Psoas muscle (tissue), 8 donors: ENCODE results near the gene PNO1. TPM values are rescaled to one million over a fixed set of nuclear protein-coding genes. Genes with fewer than 3 reads are reported as not detected.
"Not testable (repeated sequence)": the region's sequence is repeated elsewhere in the genome, so short reads cannot be mapped to it uniquely, and the experiment has no call there.

Experiments used
- ATAC-seq, 4 donors: fragments of 200-7000 bp; cut with Tn5 transposase; one replicate each; pipeline ENCODE4 v1.9.1; 2020; ENCODE audit warnings: moderate library complexity in 3 of 4, mild to moderate bottlenecking in 2 of 4
- DNase-seq, 2 donors: peaks; one replicate each; pipeline ENCODE4 v3.0.0-alpha.2; 2020
- H3K27ac ChIP-seq: fragments of 200-600 bp; one replicate; pipeline ENCODE4 v1.8.0; 2022
- H3K27me3 ChIP-seq, 3 donors: fragments of 200-600 bp in 1 of 3; one replicate each; pipeline versions ENCODE4 v1.6.1 to v1.8.0; 2013 to 2022; ENCODE audit warnings: low read length in 2 of 3, mild to moderate bottlenecking in 2 of 3, moderate library complexity in 1 of 3; ENCODE audit not compliant: insufficient read depth in 3 of 3
- H3K36me3 ChIP-seq, 2 donors: fragments of 200-600 bp in 1 of 2; one replicate each; pipeline versions ENCODE4 v1.6.1 to v1.8.0; 2013 to 2022; ENCODE audit warnings: low read depth in 1 of 2, mild to moderate bottlenecking in 1 of 2, moderate library complexity in 1 of 2; ENCODE audit not compliant: insufficient read depth in 1 of 2
- H3K4me1 ChIP-seq: fragments of 200-600 bp; one replicate; pipeline ENCODE4 v1.8.0; 2022
- H3K4me3 ChIP-seq: fragments of 200-600 bp; one replicate; pipeline ENCODE4 v1.8.0; 2022; ENCODE audit warnings: mild to moderate bottlenecking
- H3K9me3 ChIP-seq: fragments of 200-600 bp; one replicate; pipeline ENCODE4 v1.8.0; 2022
- CTCF ChIP-seq: fragments of 200-600 bp; IDR thresholded peaks from one replicate; pipeline ENCODE4 v1.8.0; 2022; ENCODE audit warnings: antibody characterized with exemption
- WGBS, 3 donors: extraction: QIAGEN DNeasy Blood & Tissue Kit; methylation state at CpG; one replicate each; pipeline versions ENCODE4 v1.1.6 to v1.1.7; 2013; 5-methylcytosine and 5-hydroxymethylcytosine counted together
- intact Hi-C, 2 donors: fragments of 100-400 bp; cut with DNase I; formaldehyde crosslinking; loops; one replicate each; pipeline versions ENCODE4 v1.11.0 to v1.14.2; 2022
- long read RNA-seq, 2 donors: library from polyadenylated mRNA; unstranded; transcript quantifications; one replicate each; pipeline ENCODE4 v2.0.0, GENCODE V29; 2021
- polyA plus RNA-seq, 3 donors: library from polyadenylated mRNA; stranded (reverse); fragments of 200-250 nt; gene quantifications; one replicate each; pipeline ENCODE4 v1.2.3, GENCODE V29; 2013
- total RNA-seq, 4 donors: library from RNA; stranded (reverse); fragmentation: NEBNext Ultra II Directional in 2 of 4; extraction: Animal tissue kit (Norgen Biotek cat#: 25700) in 2 of 4; gene quantifications; one replicate each; pipeline versions ENCODE4 v1.2.1 to v1.2.4, GENCODE V29; 2021 to 2023
- donor health status: healthy with polysubstance abuse.
- donor health status: DM: no; HTN: no; CAD: no; lungs with moderate emphysema.
- donor health status: Bipolar disorder and iron deficiency.
- donor health status: healthy.
- donor health status: DM: yes; HTN: yes; CAD: no.
- donor health status: DM: no; HTN: no; CAD: no.
- donor health status: DM: no; HTN: no; CAD: no.
- donor health status: DM: yes; HTN: yes; CAD: no.

Gene PNO1
- 10 to 100 TPM; 13.0 to 26.2 (median 24.6) TPM for total RNA-seq
- polyA plus RNA-seq = 10 to 100 TPM; 22.4 to 50.8 (median 46.2) TPM
- long read RNA-seq, donor 1, transcript PNO1-201 (7 exons, 2,286 nt) = major isoform, 48 of 53 reads
- long read RNA-seq, donor 1, partial matches to known transcripts = 3 of 53 reads
- long read RNA-seq, donor 1, other reads (novel, unspliced or antisense) = 2 of 53 reads
- long read RNA-seq, donor 2, transcript PNO1-201 (7 exons, 2,286 nt) = major isoform, 100 of 105 reads
- long read RNA-seq, donor 2, partial matches to known transcripts = 0 of 105 reads
- long read RNA-seq, donor 2, other reads (novel, unspliced or antisense) = 5 of 105 reads

DNA sequence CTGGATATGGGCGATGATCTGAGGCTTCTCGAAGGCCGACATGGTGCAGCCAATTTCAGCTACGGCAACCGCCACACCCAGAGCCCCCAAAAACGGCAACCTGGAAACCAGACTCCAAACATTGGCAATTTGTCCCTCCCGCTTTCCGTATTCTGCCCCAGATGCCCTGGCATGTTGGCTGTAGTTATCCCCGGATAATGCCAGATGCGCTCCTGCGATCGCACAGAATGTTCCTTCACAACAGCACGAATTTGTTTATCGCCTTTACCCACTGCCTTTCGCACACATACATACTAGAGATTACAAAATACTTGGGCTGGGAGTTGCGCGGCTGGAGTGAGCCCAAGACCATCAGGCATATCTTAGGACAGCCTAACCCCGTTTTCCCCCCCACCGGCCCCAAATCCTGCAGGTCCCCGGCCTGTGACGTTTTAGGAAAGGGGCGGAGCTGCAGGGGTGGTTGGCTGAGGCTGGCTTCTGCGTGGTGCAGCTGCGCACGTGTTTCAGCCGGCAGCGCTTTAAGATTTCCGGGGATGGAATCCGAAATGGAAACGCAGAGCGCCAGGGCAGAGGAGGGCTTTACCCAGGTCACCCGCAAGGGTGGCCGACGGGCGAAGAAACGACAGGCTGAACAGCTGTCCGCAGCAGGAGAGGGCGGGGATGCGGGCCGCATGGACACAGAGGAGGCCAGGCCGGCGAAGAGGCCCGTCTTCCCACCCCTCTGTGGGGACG is at the start of gene PNO1:
TSS of gene PNO1 (plus strand) at position 487 of the 732 bp plus-strand sequence. CDS start at position 534, 47 bp downstream.
- peak within 1 kb of the TSS; percentile 97 for H3K27ac ChIP-seq
- peaks cover 27% of the 10 kb centered on the region for H3K4me1 ChIP-seq
- H3K4me3 ChIP-seq = peak within 1 kb of the TSS; percentile 99
- DNase-seq = peak; percentile 95 to 97
- no peaks in the 10 kb centered on the region for H3K27me3 ChIP-seq
- H3K9me3 ChIP-seq = no peaks in the 10 kb centered on the region
- TF ChIP-seq CTCF = no peak
- peak; percentile 97 to 99 (median 98) for ATAC-seq
- WGBS, 3 donors = 0% methylated on average over 44 of the region's 44 CpGs
- intact Hi-C loops = loop anchor here (2.0 to 5.0 kb wide), 2 partner anchors 95 kb away; partner anchors contain the start of gene PPP3R1 (in 2 of the 2)
- peaks cover 12 to 29% of the 10 kb centered on the region in 2 donors for H3K36me3 ChIP-seq

GRCh38 chr2:68108120-68108519 is 49.6 kb upstream of the PNO1 start:
- Histone ChIP-seq H3K36me3 (no peaks in the 10 kb centered on the region), H3K4me3 (no peak overlapping the region), H3K4me1 (peaks cover 5% of the 10 kb centered on the region), H3K9me3 (no peaks in the 10 kb centered on the region), H3K27me3 (no peaks in the 10 kb centered on the region), H3K27ac (no peak overlapping the region)
- intact Hi-C loops = no loop called here
- WGBS, 3 donors = 84 to 94% (median 87%) methylated on average over 3 of the region's 3 CpGs
- ATAC-seq (no peak), DNase-seq (no peak)
- no peak for TF ChIP-seq CTCF

- Histone ChIP-seq H3K4me1 (no peaks in the 10 kb centered on the region), H3K27me3 (no peaks in the 10 kb centered on the region), H3K4me3 (no peak overlapping the region), H3K27ac (no peak overlapping the region), H3K9me3 (no peaks in the 10 kb centered on the region), H3K36me3 (no peaks in the 10 kb centered on the region)
- TF ChIP-seq CTCF = no peak
- 54 to 72% (median 72%) methylated on average over 3 of the region's 3 CpGs for WGBS, 3 donors
- intact Hi-C loops = no loop called here
- no peak for DNase-seq
- ATAC-seq = no peak
Observed at GRCh38 chr2:68110102-68110501, 47.6 kb upstream of the PNO1 start.

GRCh38 chr2:68115965-68116364 is 41.7 kb upstream of the PNO1 start:
- TF ChIP-seq CTCF = no peak
- Histone ChIP-seq H3K27ac (no peak overlapping the region), H3K36me3 (no peaks in the 10 kb centered on the region), H3K4me1 (no peaks in the 10 kb centered on the region), H3K4me3 (no peak overlapping the region), H3K27me3 (no peaks in the 10 kb centered on the region), H3K9me3 (no peaks in the 10 kb centered on the region)
- DNase-seq (no peak), ATAC-seq (no peak)
- 64 to 73% (median 72%) methylated on average over 3 of the region's 3 CpGs for WGBS, 3 donors
- intact Hi-C loops = no loop called here

- H3K4me1 ChIP-seq, intact Hi-C loops, ATAC-seq, H3K36me3 ChIP-seq, H3K27ac ChIP-seq, H3K27me3 ChIP-seq, DNase-seq, H3K9me3 ChIP-seq, H3K4me3 ChIP-seq: not testable (repeated sequence)
- WGBS, 3 donors = 89 to 92% (median 91%) methylated on average over 4 of the region's 4 CpGs
Observed at GRCh38 chr2:68117922-68118321, 39.8 kb upstream of the PNO1 start.
